Prostate gland (tissue), 2 donors: Measurements from ENCODE around the gene PDLIM1. TPM values are rescaled to one million over a fixed set of nuclear protein-coding genes. Genes with fewer than 3 reads are reported as not detected.

Experiments
- DNase-seq: peaks from one replicate; pipeline ENCODE4 v3.0.0-alpha.2; 2019; ENCODE audit warnings: low spot score
- H3K27ac ChIP-seq, 2 donors: fragments of 200-600 bp; sonication (generic); 2 replicates each; pipeline ENCODE4 v1.5.1; 2017 to 2019
- H3K27me3 ChIP-seq: fragments of 200-600 bp; sonication (generic); replicated peaks from 2 replicates; pipeline ENCODE4 v1.5.1; 2019; ENCODE audit not compliant: insufficient read depth
- H3K36me3 ChIP-seq, 2 donors: fragments of 200-600 bp; sonication (generic); 1 replicate in 1 of 2; 2 replicates in 1 of 2; pipeline versions ENCODE4 v1.5.1 to v1.8.1; 2017 to 2019
- H3K4me1 ChIP-seq: fragments of 200-600 bp; sonication (generic); replicated peaks from 2 replicates; pipeline ENCODE4 v1.5.1; 2019
- H3K4me3 ChIP-seq, 2 donors: fragments of 200-600 bp; sonication (generic); 2 replicates each; pipeline ENCODE4 v1.5.1; 2017 to 2019
- H3K9me3 ChIP-seq: fragments of 200-600 bp; sonication (generic); 2 replicates; pipeline ENCODE4 v1.5.1; 2017
- CTCF ChIP-seq, 4 experiments: fragments of 200-600 bp in 2 of 4; fragments of 450-650 bp in 2 of 4; sonication (generic) in 2 of 4; IDR thresholded peaks; 1 replicate in 3 of 4; 2 replicates in 1 of 4; pipeline ENCODE4 v1.5.1; 2016 to 2019; ENCODE audit warnings: antibody characterized with exemption in 4 of 4, mild to moderate bottlenecking in 2 of 4, moderate library complexity in 2 of 4
- POLR2A ChIP-seq: fragments of 450-650 bp; IDR thresholded peaks from one replicate; pipeline ENCODE4 v1.6.1; 2016; ENCODE audit warnings: antibody characterized with exemption, mild to moderate bottlenecking
- POLR2AphosphoS5 ChIP-seq: sonication (generic); formaldehyde crosslinking; IDR thresholded peaks from one replicate; pipeline ENCODE4 v1.6.1; 2017; ENCODE audit warnings: antibody characterized with exemption
- WGBS: methylation state at CpG from one replicate; pipeline ENCODE4 v1.1.5; 2018; 5-methylcytosine and 5-hydroxymethylcytosine counted together
- intact Hi-C: fragments of 100-400 bp; cut with DNase I; formaldehyde crosslinking; loops from one replicate; pipeline ENCODE4 v1.14.2; 2022
- total RNA-seq, 2 donors: library from RNA; depleted of rRNA; stranded (reverse); fragments of >200 nt; gene quantifications; one replicate each; pipeline ENCODE4 v1.1.0, GENCODE V29; 2016

The PDLIM1 gene
- total RNA-seq, 2 donors from 2014 or later, result 63.2 to 82.0 TPM

- intact Hi-C loops, result no loop called here
- Histone ChIP-seq H3K9me3 (no peaks in the 10 kb centered on the region), H3K4me3 (no peak overlapping the region), H3K27ac (no peak overlapping the region), H3K4me1 (no peaks in the 10 kb centered on the region), H3K27me3 (no peaks in the 10 kb centered on the region), H3K36me3 (no peaks in the 10 kb centered on the region)
- TF ChIP-seq CTCF (IDR thresholded peaks at IDR 0.05) (no peak), POLR2A (no peak), POLR2AphosphoS5 (no peak)
- no peak for DNase-seq
- WGBS, result 90% methylated on average over 5 of the region's 5 CpGs
These were observed 69.7 kb downstream of the PDLIM1 start for GRCh38 chr10:95221124-95221523.

GRCh38 chr10:95220539-95220938, 70.3 kb downstream of the PDLIM1 start:
- WGBS, result 86% methylated on average over 3 of the region's 3 CpGs
- Histone ChIP-seq H3K27ac (no peak overlapping the region), H3K4me1 (no peaks in the 10 kb centered on the region), H3K9me3 (no peaks in the 10 kb centered on the region), H3K36me3 (no peaks in the 10 kb centered on the region), H3K4me3 (no peak overlapping the region), H3K27me3 (no peaks in the 10 kb centered on the region)
- no peak for DNase-seq
- intact Hi-C loops, result no loop called here
- no peak for TF ChIP-seq POLR2AphosphoS5
- no peak for TF ChIP-seq POLR2A
- no peak for TF ChIP-seq CTCF (IDR thresholded peaks at IDR 0.05)

GRCh38 chr10:95217476-95217875, 73.3 kb downstream of the PDLIM1 start:
- intact Hi-C loops, result no loop called here

GRCh38 chr10:95214793-95215192, 76.0 kb downstream of the PDLIM1 start:
- H3K9me3 ChIP-seq, result no peaks in the 10 kb centered on the region
- no peak for DNase-seq
- WGBS, result 62% methylated on average over 3 of the region's 3 CpGs
- H3K4me3 ChIP-seq, result no peak overlapping the region
- H3K36me3 ChIP-seq, result no peaks in the 10 kb centered on the region
- no peaks in the 10 kb centered on the region for H3K27me3 ChIP-seq
- H3K4me1 ChIP-seq, result no peaks in the 10 kb centered on the region
- TF ChIP-seq CTCF (IDR thresholded peaks at IDR 0.05) (no peak), POLR2A (no peak), POLR2AphosphoS5 (no peak)
- intact Hi-C loops, result no loop called here
- no peak overlapping the region for H3K27ac ChIP-seq

More at GRCh38 chr10:95217476-95217875, 73.3 kb downstream of the PDLIM1 start:
- H3K9me3 ChIP-seq, result no peaks in the 10 kb centered on the region
- no peak for TF ChIP-seq CTCF (IDR thresholded peaks at IDR 0.05)
- no peak for TF ChIP-seq POLR2AphosphoS5
- no peak for TF ChIP-seq POLR2A
- WGBS, result 49% methylated on average over 1 of the region's 1 CpG
- no peak for DNase-seq
- H3K27ac ChIP-seq, result no peak overlapping the region
- H3K27me3 ChIP-seq, result no peaks in the 10 kb centered on the region
- no peak overlapping the region for H3K4me3 ChIP-seq
- no peaks in the 10 kb centered on the region for H3K4me1 ChIP-seq
- no peaks in the 10 kb centered on the region for H3K36me3 ChIP-seq

- Histone ChIP-seq H3K36me3 (no peaks in the 10 kb centered on the region), H3K27me3 (no peaks in the 10 kb centered on the region), H3K9me3 (no peaks in the 10 kb centered on the region), H3K27ac (no peak overlapping the region), H3K4me3 (no peak overlapping the region), H3K4me1 (no peaks in the 10 kb centered on the region)
- intact Hi-C loops, result no loop called here
- WGBS, result 54% methylated on average over 2 of the region's 2 CpGs
- TF ChIP-seq POLR2AphosphoS5, result no peak
- TF ChIP-seq POLR2A, result no peak
- TF ChIP-seq CTCF (IDR thresholded peaks at IDR 0.05), result no peak
- DNase-seq, result no peak
These were observed 76.4 kb downstream of the PDLIM1 start for GRCh38 chr10:95214369-95214768.
